H1 (cell line): ENCODE measurements around the gene ANKFY1. TPM values are rescaled to one million over a fixed set of nuclear protein-coding genes. Genes with fewer than 3 reads are reported as not detected.

ENCODE experiments used
- CTCF ChIA-PET: fragments of 300-600 bp; sonication (Branson Sonifier 250); formaldehyde crosslinking; loops from one replicate; lab custom pipeline; 2021; ENCODE audit not compliant: partially characterized antibody; lab: Charles Lee
- POLR2A ChIA-PET: fragments of 300-600 bp; sonication (Branson Sonifier 250); formaldehyde crosslinking; loops from one replicate; lab custom pipeline; 2021; ENCODE audit warnings: inconsistent platforms; ENCODE audit not compliant: partially characterized antibody; lab: Charles Lee
- DNase-seq, 2 experiments: peaks; one replicate each; pipeline versions ENCODE4 v3.0.0 to v3.0.0-alpha.2; 2010 to 2022; ENCODE audit warnings: low spot score in 2 of 2, low read depth in 1 of 2, mixed read lengths in 1 of 2
- FAIRE-seq: peaks from 2 replicates; lab custom pipeline; 2011; peaks lifted over from hg19 to GRCh38; lab: Jason Lieb, UNC
- H2AFZ ChIP-seq: 2 replicates; pipeline ENCODE4 v1.8.1; 2012; ENCODE audit warnings: low read length, inconsistent platforms
- H2AK5ac ChIP-seq: 2 replicates; pipeline ENCODE4 v1.6.1; 2013; ENCODE audit warnings: low read depth, low read length
- H2BK120ac ChIP-seq: replicated peaks from 2 replicates; pipeline ENCODE3; 2013; ENCODE audit warnings: low read depth, low read length, inconsistent platforms
- H2BK12ac ChIP-seq: 2 replicates; pipeline ENCODE4 v1.6.1; 2013; ENCODE audit warnings: low read depth, low read length
- H2BK15ac ChIP-seq: 2 replicates; pipeline ENCODE4 v1.6.1; 2013; ENCODE audit warnings: low read length
- H2BK20ac ChIP-seq: 2 replicates; pipeline ENCODE4 v1.6.1; 2013; ENCODE audit warnings: low read length
- H2BK5ac ChIP-seq: 2 replicates; pipeline ENCODE4 v1.6.1; 2013; ENCODE audit warnings: low read depth, low read length
- H3K14ac ChIP-seq: 2 replicates; pipeline ENCODE4 v1.6.1; 2013; ENCODE audit warnings: inconsistent platforms; ENCODE audit not compliant: insufficient read length
- H3K18ac ChIP-seq: 2 replicates; pipeline ENCODE4 v1.6.1; 2013; ENCODE audit warnings: low read length; ENCODE audit errors: extremely low read depth
- H3K23ac ChIP-seq: 2 replicates; pipeline ENCODE4 v1.6.1; 2013; ENCODE audit warnings: inconsistent platforms; ENCODE audit not compliant: insufficient read length
- H3K23me2 ChIP-seq: 2 replicates; pipeline ENCODE4 v1.6.1; 2013; ENCODE audit warnings: low read depth, low read length
- H3K27ac ChIP-seq: 2 replicates; pipeline ENCODE4 v1.6.1; 2011; ENCODE audit warnings: low read depth, low read length, inconsistent platforms
- H3K27me3 ChIP-seq, 4 experiments: replicated peaks in 1 of 4; 1 replicate in 1 of 4; 2 replicates in 3 of 4; pipeline versions ENCODE4 v1.6.1 to v1.8.1; 2011 to 2013; ENCODE audit warnings: low read length in 3 of 4, mild to moderate bottlenecking in 3 of 4, inconsistent platforms in 2 of 4, mixed read lengths in 2 of 4, moderate library complexity in 1 of 4; ENCODE audit not compliant: control insufficient read depth in 3 of 4, insufficient read depth in 3 of 4; ENCODE audit errors: extremely low read depth in 1 of 4
- H3K36me3 ChIP-seq, 4 experiments: 2 replicates each; pipeline versions ENCODE4 v1.6.1 to v1.8.1; 2011 to 2013; ENCODE audit warnings: mild to moderate bottlenecking in 4 of 4, low read length in 3 of 4, moderate library complexity in 2 of 4, control low read depth in 1 of 4, inconsistent platforms in 1 of 4; ENCODE audit not compliant: insufficient read depth in 4 of 4, control insufficient read depth in 2 of 4
- H3K4ac ChIP-seq: replicated peaks from 2 replicates; pipeline ENCODE3; 2013; ENCODE audit warnings: low read length, low read depth, mixed read lengths, inconsistent platforms; ENCODE audit not compliant: insufficient read length
- H3K4me1 ChIP-seq, 4 experiments: replicated peaks in 1 of 4; 1 replicate in 1 of 4; 2 replicates in 3 of 4; pipeline versions ENCODE4 v1.6.1 to v1.8.1; 2011 to 2013; ENCODE audit warnings: low read length in 3 of 4, inconsistent platforms in 2 of 4, mixed read lengths in 1 of 4; ENCODE audit not compliant: insufficient read depth in 4 of 4, control insufficient read depth in 3 of 4
- H3K4me2 ChIP-seq, 2 experiments: 2 replicates each; pipeline versions ENCODE4 v1.6.1 to v1.8.1; 2011 to 2013; ENCODE audit warnings: low read depth in 2 of 2, low read length in 2 of 2, control low read depth in 1 of 2, inconsistent platforms in 1 of 2, mild to moderate bottlenecking in 1 of 2; ENCODE audit not compliant: insufficient read depth in 1 of 2
- H3K4me3 ChIP-seq, 4 experiments: fragments of 200-600, 300-600 bp in 1 of 4; sonication (generic), shearing (Covaris generic), sonication (Bioruptor Twin) in 1 of 4; 2 replicates each; pipeline versions ENCODE4 v1.5.1 to v1.8.1; 2011 to 2016; ENCODE audit warnings: low read length in 4 of 4, low read depth in 3 of 4, control low read depth in 2 of 4, inconsistent platforms in 2 of 4, mild to moderate bottlenecking in 2 of 4, mixed read lengths in 1 of 4, moderate library complexity in 1 of 4; ENCODE audit not compliant: insufficient read depth in 2 of 4; ENCODE audit errors: extremely low read depth in 1 of 4
- H3K56ac ChIP-seq: replicated peaks from 2 replicates; pipeline ENCODE3; 2013; ENCODE audit warnings: low read depth, mild to moderate bottlenecking, mixed read lengths, low read length, inconsistent platforms; ENCODE audit not compliant: insufficient read length
- H3K79me1 ChIP-seq: 2 replicates; pipeline ENCODE4 v1.6.1; 2013; ENCODE audit warnings: low read depth, low read length, control low read depth
- H3K79me2 ChIP-seq, 2 experiments: 2 replicates each; pipeline versions ENCODE4 v1.6.1 to v1.8.1; 2012 to 2013; ENCODE audit warnings: low read length in 2 of 2, mild to moderate bottlenecking in 2 of 2, inconsistent platforms in 1 of 2; ENCODE audit not compliant: insufficient read depth in 2 of 2, control insufficient read depth in 1 of 2
- H3K9ac ChIP-seq, 4 experiments: replicated peaks in 1 of 4; 1 replicate in 1 of 4; 2 replicates in 3 of 4; pipeline versions ENCODE4 v1.6.1 to v1.8.1; 2011 to 2013; ENCODE audit warnings: low read depth in 3 of 4, low read length in 3 of 4, control low read depth in 2 of 4, mild to moderate bottlenecking in 2 of 4, moderate library complexity in 2 of 4, inconsistent platforms in 1 of 4; ENCODE audit errors: extremely low read depth in 1 of 4
- H3K9me3 ChIP-seq, 2 experiments: 2 replicates each; pipeline versions ENCODE4 v1.6.1 to v1.8.1; 2012 to 2013; ENCODE audit warnings: mild to moderate bottlenecking in 2 of 2, moderate library complexity in 2 of 2, control low read depth in 1 of 2, inconsistent platforms in 1 of 2, low read depth in 1 of 2, low read length in 1 of 2, mixed read lengths in 1 of 2; ENCODE audit not compliant: insufficient read depth in 2 of 2
- H4K20me1 ChIP-seq, 2 experiments: replicated peaks in 1 of 2; 2 replicates each; pipeline versions ENCODE3 to v1.8.1; 2011 to 2013; ENCODE audit warnings: inconsistent platforms in 2 of 2, low read length in 2 of 2, mild to moderate bottlenecking in 1 of 2; ENCODE audit not compliant: insufficient read depth in 2 of 2, control insufficient read depth in 1 of 2
- H4K5ac ChIP-seq: 2 replicates; pipeline ENCODE4 v1.6.1; 2013; ENCODE audit warnings: low read length, low read depth, mixed read lengths, inconsistent platforms; ENCODE audit not compliant: insufficient read length
- H4K8ac ChIP-seq: 2 replicates; pipeline ENCODE4 v1.8.0; 2013; ENCODE audit warnings: mild to moderate bottlenecking, moderate library complexity, low read length, inconsistent platforms; ENCODE audit not compliant: insufficient read depth; ENCODE audit errors: extremely low read depth
- H4K91ac ChIP-seq: replicated peaks from 2 replicates; pipeline ENCODE3; 2013; ENCODE audit warnings: low read length, mixed read lengths, inconsistent platforms; ENCODE audit not compliant: insufficient read length
- EGR1 ChIP-seq: IDR thresholded peaks from 2 replicates; pipeline ENCODE4 v1.6.1; 2011; ENCODE audit warnings: low read depth, low read length, borderline replicate concordance
- FOSL1 ChIP-seq: IDR thresholded peaks from 2 replicates; pipeline ENCODE4 v1.6.1; 2011; ENCODE audit warnings: mild to moderate bottlenecking, low read depth, low read length, moderate library complexity; ENCODE audit not compliant: insufficient read depth
- GABPA ChIP-seq: IDR thresholded peaks from 2 replicates; pipeline ENCODE4 v1.6.1; 2011; ENCODE audit warnings: mild to moderate bottlenecking, low read length, moderate library complexity, borderline replicate concordance; ENCODE audit not compliant: insufficient read depth
- HDAC6 ChIP-seq: IDR thresholded peaks from one replicate; pipeline ENCODE4 v1.7.1; 2012; ENCODE audit warnings: low read depth, mild to moderate bottlenecking, inconsistent platforms, low read length, moderate library complexity
- KDM1A ChIP-seq: fragments of 200-600, 300-600 bp; sonication (generic); IDR thresholded peaks from 2 replicates; pipeline ENCODE4 v1.7.1; 2016; ENCODE audit warnings: mild to moderate bottlenecking, low read length, borderline replicate concordance
- PHF8 ChIP-seq: fragments of 200-600 bp; sonication (generic); conservative IDR thresholded peaks from 2 replicates; pipeline ENCODE4 v1.7.1; 2012; ENCODE audit warnings: low read depth, mild to moderate bottlenecking, inconsistent platforms, low read length, moderate library complexity
- POLR2AphosphoS5 ChIP-seq: IDR thresholded peaks from 2 replicates; pipeline ENCODE4 v1.6.1; 2011; ENCODE audit warnings: low read depth, low read length
- RAD21 ChIP-seq, 2 experiments: IDR thresholded peaks in 1 of 2; conservative IDR thresholded peaks in 1 of 2; 2 replicates each; pipeline ENCODE4 v1.6.1; 2011; ENCODE audit warnings: low read depth in 2 of 2, low read length in 2 of 2, improper control_type of control experiment in 1 of 2, inconsistent platforms in 1 of 2, mild to moderate bottlenecking in 1 of 2, moderate library complexity in 1 of 2
- RNF2 ChIP-seq: fragments of 200-900, 300-1000 bp; sonication (generic); IDR thresholded peaks from 2 replicates; pipeline ENCODE4 v1.7.1; 2016; ENCODE audit warnings: borderline replicate concordance, low read depth, mild to moderate bottlenecking, antibody characterized with exemption, low read length; ENCODE audit not compliant: poor library complexity, severe bottlenecking; ENCODE audit errors: missing control alignments
- SIN3A ChIP-seq, 2 experiments: IDR thresholded peaks in 1 of 2; conservative IDR thresholded peaks in 1 of 2; 2 replicates each; pipeline ENCODE4 v1.6.1; 2011 to 2012; ENCODE audit warnings: low read length in 2 of 2, improper control_type of control experiment in 1 of 2, low read depth in 1 of 2, mild to moderate bottlenecking in 1 of 2
- WGBS, 2 experiments: shearing (Covaris generic) in 1 of 2; methylation state at CpG; one replicate each; pipeline versions ENCODE4 v1.1.6 to v1.1.7; 2013 to 2015; ENCODE audit warnings: low lambda C conversion rate in 2 of 2, mixed read lengths in 2 of 2, inconsistent platforms in 1 of 2, low coverage in 1 of 2, missing lambda C conversion rate in 1 of 2; ENCODE audit not compliant: insufficient replicate concordance in 2 of 2, insufficient coverage in 1 of 2, insufficient read length in 1 of 2; ENCODE audit errors: extremely low coverage in 1 of 2, missing lambda C conversion rate in 1 of 2; 5-methylcytosine and 5-hydroxymethylcytosine counted together
- polyA plus RNA-seq, 7 experiments: library from polyadenylated mRNA; depleted of rRNA in 3 of 7; stranded (reverse) in 5 of 7; unstranded in 2 of 7; fragments of >200 nt in 5 of 7; fragments of 200-250 nt in 2 of 7; gene quantifications; 1 replicate in 5 of 7; 2 replicates in 1 of 7; 4 replicates in 1 of 7; pipeline versions ENCODE4 v1.2.1 to v1.2.3, GENCODE V29; 2011 to 2013; ENCODE audit warnings: missing spikeins in 2 of 7, mixed read lengths in 2 of 7
- total RNA-seq: library from RNA; stranded (reverse); fragmentation: NEBNext Ultra II Directional; extraction: Animal tissue kit (Norgen Biotek cat#: 25700); gene quantifications from 2 replicates; pipeline ENCODE4 v1.2.1, GENCODE V29; 2021
- TF ChIP-seq, protein P1 (sequence below): IDR thresholded peaks from 2 replicates; pipeline ENCODE4 v1.6.1; 2011; ENCODE audit warnings: low read depth, mild to moderate bottlenecking, low read length; ENCODE audit not compliant: insufficient read depth

The ANKFY1 gene
- total and polyA plus RNA-seq, 2 of the 8 experiments (the other 6 are each of a cell fraction or from before 2014, with no cell fraction given) = 28.3 to 45.3 TPM

DNA sequence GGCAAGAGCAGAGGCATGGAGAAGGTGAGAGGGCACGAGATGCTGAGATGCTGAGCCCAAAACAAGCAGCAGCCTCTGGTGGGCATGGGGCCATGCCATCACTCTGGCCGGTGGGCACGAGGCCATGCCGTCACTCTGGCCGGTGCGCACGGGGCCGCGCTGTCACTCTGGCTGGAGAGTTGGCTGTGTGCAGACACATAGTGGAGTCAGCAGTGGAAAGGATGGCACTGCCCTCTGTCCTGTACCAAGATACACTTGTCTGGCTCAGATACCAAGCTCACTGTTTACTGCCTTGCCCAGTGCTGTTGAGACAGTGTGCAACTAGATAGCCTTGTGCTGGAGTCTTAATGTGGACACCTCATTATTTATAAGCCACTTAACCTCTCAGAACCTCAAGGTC is 75.7 kb downstream of the ANKFY1 start:
- no peak overlapping the region for H3K23ac ChIP-seq
- 91% methylated on average over 9 of the region's 9 CpGs; no CpG with 5 or more reads in 1 of the 2 experiments for whole genome bisulfite sequencing, 2 experiments
- H3K4me2 ChIP-seq = no peak overlapping the region
- peak overlapping the region; percentile 50; the same call in 1 of the 2 replicates for H3K27ac ChIP-seq
- no peaks in the 10 kb centered on the region; a peak in 1 of 4 replicates for H3K79me2 ChIP-seq
- no peak overlapping the region for H4K91ac ChIP-seq
- peaks cover 0 to 6% of the 10 kb centered on the region in 2 experiments for H4K20me1 ChIP-seq
- no peaks in the 10 kb centered on the region for H3K23me2 ChIP-seq
- H3K79me1 ChIP-seq = no peaks in the 10 kb centered on the region; the same call in 1 of the 2 replicates
- H3K14ac ChIP-seq = no peak overlapping the region
- no peak overlapping the region for H2BK120ac ChIP-seq
- peak overlapping the region; percentile 61; the same call in 1 of the 2 replicates for H2BK5ac ChIP-seq
- H2BK12ac ChIP-seq = no peak overlapping the region
- no peak overlapping the region for H4K5ac ChIP-seq
- no peak overlapping the region for H3K9ac ChIP-seq
- H3K56ac ChIP-seq = no peak overlapping the region
- H3K4ac ChIP-seq = no peak overlapping the region
- ChIA-PET CTCF (interaction anchor here (1.0 to 1.6 kb wide), 3 partner anchors 12 to 114 kb away, joined by 4 to 8 read pairs (median 7); no protein-coding TSS in a partner anchor), POLR2A (interaction anchor here (0.7 kb wide), 1 partner anchor 38 kb away, joined by 3 read pairs; no protein-coding TSS in a partner anchor)
- no peak overlapping the region for H2BK15ac ChIP-seq
- peaks cover 3 to 10% (median 7%) of the 10 kb centered on the region in 4 experiments for H3K4me1 ChIP-seq
- no peak overlapping the region for H2BK20ac ChIP-seq
- H3K36me3 ChIP-seq = peaks cover 16 to 58% (median 36%) of the 10 kb centered on the region in 4 experiments
- FAIRE-seq (no peak), DNase-seq (no peak)
- H3K4me3 ChIP-seq = no peak overlapping the region
- H2AK5ac ChIP-seq = no peak overlapping the region
- no peak overlapping the region; the same call in 1 of the 2 replicates for H4K8ac ChIP-seq
- H3K27me3 ChIP-seq = no peaks in the 10 kb centered on the region
- H3K18ac ChIP-seq = no peak overlapping the region
- no peaks in the 10 kb centered on the region for H3K9me3 ChIP-seq
- H2AFZ ChIP-seq = no peak overlapping the region
- TF ChIP-seq POLR2AphosphoS5 (no peak), SIN3A (conservative IDR thresholded peaks at IDR 0.05 in 1 of 2, IDR thresholded peaks at IDR 0.05 in 1 of 2; ENCODE audit: low read depth in 1 of 2, low read length in 2 of 2) (no peak), GABPA (no peak), EGR1 (no peak), RNF2 (no peak), FOSL1 (no peak), KDM1A (no peak), RAD21 (IDR thresholded peaks at IDR 0.05 in 1 of 2, conservative IDR thresholded peaks at IDR 0.05 in 1 of 2; ENCODE audit: low read depth in 2 of 2, low read length in 2 of 2) (no peak), PHF8 (no peak), HDAC6 (no peak)
- TF ChIP-seq, protein P1, sequence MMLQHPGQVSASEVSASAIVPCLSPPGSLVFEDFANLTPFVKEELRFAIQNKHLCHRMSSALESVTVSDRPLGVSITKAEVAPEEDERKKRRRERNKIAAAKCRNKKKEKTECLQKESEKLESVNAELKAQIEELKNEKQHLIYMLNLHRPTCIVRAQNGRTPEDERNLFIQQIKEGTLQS = no peak
